Measurements from ENCODE around the gene FOXRED2. TPM values are rescaled to one million over a fixed set of nuclear protein-coding genes. Genes with fewer than 3 reads are reported as not detected.

Gene FOXRED2
- total RNA-seq, 2 experiments from 2014 or later: 1.8 to 2.3 TPM

DNA sequence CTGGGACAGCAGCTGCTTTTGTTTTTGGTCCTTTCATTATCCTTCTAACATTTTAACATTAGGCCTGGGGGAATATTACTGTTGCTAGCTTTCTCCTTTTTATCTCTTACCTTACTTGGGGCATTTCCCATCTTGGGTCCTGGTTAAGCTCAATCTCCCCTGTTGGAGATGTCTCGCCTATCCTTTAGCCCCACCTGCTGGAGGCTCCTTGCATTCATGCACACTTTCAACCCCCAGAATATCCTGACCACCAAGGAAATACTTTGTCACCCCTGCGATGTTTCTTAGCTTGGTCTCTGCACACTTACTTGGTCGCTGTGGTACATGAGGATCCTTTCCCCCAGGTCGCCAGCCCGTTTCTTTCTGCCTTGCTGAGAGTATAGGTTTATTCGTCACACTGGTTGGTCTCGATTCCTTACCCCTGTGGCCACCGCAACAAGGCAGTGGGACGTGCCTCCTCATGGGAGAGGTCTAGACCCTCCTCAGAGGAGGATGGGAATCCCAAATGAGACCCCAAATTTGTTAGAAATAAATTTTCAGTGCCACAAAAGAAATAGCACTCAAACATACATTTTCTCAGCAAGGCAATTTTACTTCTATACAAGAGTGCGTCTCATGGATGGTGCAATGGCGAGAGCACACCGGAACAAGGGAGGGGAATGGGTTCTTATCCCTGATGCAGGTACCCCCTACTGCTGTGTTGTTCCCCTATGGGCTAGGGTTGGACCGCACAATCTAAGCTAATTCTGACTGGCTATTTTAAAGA is 20.0 kb downstream of the FOXRED2 start:
- Mint-ChIP-seq H3K9me3 (no peaks in the 10 kb centered on the region), H3K4me3 (peak overlapping the region; percentile 52), H3K36me3 (ENCODE audit: low read depth) (peaks cover 2% of the 10 kb centered on the region), H3K4me1 (ENCODE audit: low read depth) (peaks cover 5% of the 10 kb centered on the region), H3K27me3 (no peaks in the 10 kb centered on the region), H3K27ac (no peak overlapping the region)
- Histone ChIP-seq H3K27ac (ENCODE audit: low read depth in 1 of 2, low read length in 2 of 2) (no peak overlapping the region), H3K4me1 (ENCODE audit: insufficient read depth, low read length) (peaks cover 8% of the 10 kb centered on the region), H3K4me3 (ENCODE audit: low read length) (no peak overlapping the region), H3K9me3 (ENCODE audit: control insufficient read depth in 1 of 2, insufficient read depth in 1 of 2, low read length in 2 of 2) (peaks cover 0 to 3% of the 10 kb centered on the region in 2 experiments), H3K36me3 (ENCODE audit: insufficient read depth, low read length) (peaks cover 2% of the 10 kb centered on the region), H3K27me3 (ENCODE audit: control insufficient read depth in 1 of 2, insufficient read depth in 2 of 2, low read length in 2 of 2) (no peaks in the 10 kb centered on the region)
- DNase-seq (peak; percentile 50 to 83 (median 59)), ATAC-seq (ENCODE audit: poor library complexity) (no peak)
- ChIA-PET CTCF (interaction anchor here (0.5 to 1.5 kb wide), 29 partner anchors 9 to 330 kb away, joined by 3 to 20 read pairs (median 4); partner anchors contain the start of gene APOL2), POLR2A (interaction anchor here (0.7 to 1.1 kb wide), 2 partner anchors 186 to 1093 kb away, joined by 3 to 4 read pairs; partner anchors contain the start of gene LGALS2)
- intact Hi-C loops (cut with DNase I, micrococcal nuclease): loop anchor here (1.0 to 2.0 kb wide), 3 partner anchors 186 to 292 kb away; no protein-coding TSS in a partner anchor
- TF ChIP-seq, protein P1, sequence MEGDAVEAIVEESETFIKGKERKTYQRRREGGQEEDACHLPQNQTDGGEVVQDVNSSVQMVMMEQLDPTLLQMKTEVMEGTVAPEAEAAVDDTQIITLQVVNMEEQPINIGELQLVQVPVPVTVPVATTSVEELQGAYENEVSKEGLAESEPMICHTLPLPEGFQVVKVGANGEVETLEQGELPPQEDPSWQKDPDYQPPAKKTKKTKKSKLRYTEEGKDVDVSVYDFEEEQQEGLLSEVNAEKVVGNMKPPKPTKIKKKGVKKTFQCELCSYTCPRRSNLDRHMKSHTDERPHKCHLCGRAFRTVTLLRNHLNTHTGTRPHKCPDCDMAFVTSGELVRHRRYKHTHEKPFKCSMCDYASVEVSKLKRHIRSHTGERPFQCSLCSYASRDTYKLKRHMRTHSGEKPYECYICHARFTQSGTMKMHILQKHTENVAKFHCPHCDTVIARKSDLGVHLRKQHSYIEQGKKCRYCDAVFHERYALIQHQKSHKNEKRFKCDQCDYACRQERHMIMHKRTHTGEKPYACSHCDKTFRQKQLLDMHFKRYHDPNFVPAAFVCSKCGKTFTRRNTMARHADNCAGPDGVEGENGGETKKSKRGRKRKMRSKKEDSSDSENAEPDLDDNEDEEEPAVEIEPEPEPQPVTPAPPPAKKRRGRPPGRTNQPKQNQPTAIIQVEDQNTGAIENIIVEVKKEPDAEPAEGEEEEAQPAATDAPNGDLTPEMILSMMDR (IDR thresholded peaks at IDR 0.05): peak; percentile 57

DNA sequence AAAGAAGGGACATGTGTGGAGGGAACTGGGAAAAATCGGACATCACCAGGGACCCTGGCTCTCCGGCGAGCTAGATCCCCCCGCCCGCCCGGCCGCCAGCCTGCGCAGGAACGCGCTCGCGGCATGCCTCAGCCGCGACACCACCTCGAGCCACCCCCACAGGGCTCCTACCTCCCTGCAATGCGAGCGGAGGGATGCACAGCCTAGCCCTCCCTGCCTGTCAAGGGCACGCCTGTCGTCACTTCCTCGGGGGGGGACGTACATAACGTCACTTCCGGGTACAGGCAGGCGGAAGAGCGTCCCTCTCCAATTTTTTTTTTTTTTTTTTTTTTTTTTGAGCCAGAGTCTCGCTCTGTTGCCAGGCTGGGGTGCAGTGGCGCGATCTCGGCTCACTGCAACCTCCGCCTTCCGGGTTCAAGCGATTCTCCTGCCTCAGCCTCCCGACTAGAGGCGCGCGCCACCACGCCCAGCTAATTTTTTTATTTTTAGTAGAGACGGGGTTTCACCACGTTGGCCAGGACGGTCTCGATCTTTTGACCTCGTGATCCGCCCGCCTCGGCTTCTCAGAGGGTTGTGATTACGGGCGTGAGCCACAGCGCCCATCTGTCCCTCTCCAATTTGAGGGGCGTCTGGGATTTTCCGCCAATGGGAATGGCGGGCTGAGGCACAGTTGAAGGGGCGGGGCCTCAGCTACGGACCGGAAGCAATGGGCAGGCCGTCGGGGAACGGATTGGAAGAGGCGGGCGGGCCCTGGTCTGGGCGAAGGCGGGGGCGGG is 25.3 kb downstream of the FOXRED2 start, which contains the start of gene TXN2:
Gene TXN2, minus strand, starts transcription at position 248 of the 776 bp plus-strand sequence. CDS start 803 bp downstream, outside the sequence.
- H3K27me3 ChIP-seq (ENCODE audit: control insufficient read depth in 1 of 2, insufficient read depth in 2 of 2, low read length in 2 of 2): no peaks in the 10 kb centered on the region
- ChIA-PET CTCF (interaction anchor here (0.8 kb wide), 1 partner anchor 11 kb away, joined by 3 read pairs; no protein-coding TSS in a partner anchor), POLR2A (interaction anchor here (1.0 to 2.9 kb wide), 17 partner anchors 12 to 1182 kb away, joined by 3 to 16 read pairs (median 6); partner anchors contain the start of genes APOL2, EIF3D, FOXRED2 and IFT27)
- peaks cover 40% of the 10 kb centered on the region for H3K36me3 Mint-ChIP-seq (ENCODE audit: low read depth)
- H3K36me3 ChIP-seq (ENCODE audit: insufficient read depth, low read length): peaks cover 33% of the 10 kb centered on the region
- ATAC-seq (ENCODE audit: poor library complexity) (peak; percentile 87), DNase-seq (peak; percentile 92 to 98 (median 96))
- no peaks in the 10 kb centered on the region for H3K9me3 Mint-ChIP-seq
- intact Hi-C loops (cut with DNase I, micrococcal nuclease): loop anchor here (1.0 to 2.0 kb wide), 4 partner anchors 25 to 180 kb away; partner anchors contain the start of genes EIF3D (in 2 of the 2) and FOXRED2 (in 1 of the 2)
- no peaks in the 10 kb centered on the region for H3K9me3 ChIP-seq (ENCODE audit: control insufficient read depth in 1 of 2, insufficient read depth in 1 of 2, low read length in 2 of 2)
- peak within 1 kb of the TSS; percentile 67 for H3K4me3 ChIP-seq (ENCODE audit: low read length)
- H3K4me1 Mint-ChIP-seq (ENCODE audit: low read depth): peaks cover 22% of the 10 kb centered on the region
- peak within 1 kb of the TSS; percentile 94 to 99 for H3K27ac ChIP-seq (ENCODE audit: low read depth in 1 of 2, low read length in 2 of 2)
- no peaks in the 10 kb centered on the region for H3K27me3 Mint-ChIP-seq
- TF ChIP-seq, protein P1 (IDR thresholded peaks at IDR 0.05): no peak
- peaks cover 22% of the 10 kb centered on the region for H3K4me1 ChIP-seq (ENCODE audit: insufficient read depth, low read length)
- peak within 1 kb of the TSS; percentile 95 for H3K4me3 Mint-ChIP-seq
- peak within 1 kb of the TSS; percentile 92 for H3K27ac Mint-ChIP-seq

DNA sequence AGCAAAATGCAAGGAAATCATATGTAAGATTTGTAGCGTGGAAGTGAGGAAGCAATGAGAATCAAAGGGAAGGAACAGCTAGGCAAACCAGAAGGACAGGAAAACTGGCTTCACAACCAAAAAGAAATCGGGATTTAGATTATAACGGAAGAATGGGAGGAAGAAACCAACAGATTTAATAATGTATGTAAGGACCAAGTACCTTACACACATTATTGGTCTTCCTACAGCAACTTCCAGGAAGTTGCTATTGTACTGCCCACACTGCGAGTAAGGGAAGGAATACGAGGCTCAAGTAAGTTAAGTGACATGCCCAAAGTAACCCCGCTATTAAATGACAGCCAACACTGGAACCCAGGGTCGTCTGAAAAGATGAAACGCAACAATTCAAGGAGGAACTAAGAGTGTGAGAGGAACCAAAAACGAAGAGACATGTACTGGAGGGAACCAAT is 25.9 kb downstream of the FOXRED2 start:
- ATAC-seq (ENCODE audit: poor library complexity): no peak
- peaks cover 22% of the 10 kb centered on the region for H3K4me1 ChIP-seq (ENCODE audit: insufficient read depth, low read length)

More for the DNA sequence above, 25.9 kb downstream of the FOXRED2 start:
- Histone ChIP-seq H3K27me3 (ENCODE audit: control insufficient read depth in 1 of 2, insufficient read depth in 2 of 2, low read length in 2 of 2) (no peaks in the 10 kb centered on the region), H3K27ac (ENCODE audit: low read depth in 1 of 2, low read length in 2 of 2) (peak overlapping the region; percentile 94 to 99), H3K36me3 (ENCODE audit: insufficient read depth, low read length) (peaks cover 39% of the 10 kb centered on the region), H3K4me3 (ENCODE audit: low read length) (peak overlapping the region; percentile 67), H3K9me3 (ENCODE audit: control insufficient read depth in 1 of 2, insufficient read depth in 1 of 2, low read length in 2 of 2) (no peaks in the 10 kb centered on the region)
- Mint-ChIP-seq H3K9me3 (no peaks in the 10 kb centered on the region), H3K36me3 (ENCODE audit: low read depth) (peaks cover 46% of the 10 kb centered on the region), H3K27ac (peak overlapping the region; percentile 92), H3K27me3 (no peaks in the 10 kb centered on the region), H3K4me1 (ENCODE audit: low read depth) (peaks cover 22% of the 10 kb centered on the region), H3K4me3 (peak overlapping the region; percentile 95)
- intact Hi-C loops (cut with DNase I, micrococcal nuclease): loop anchor here (1.0 kb wide), 3 partner anchors 26 to 180 kb away; partner anchors contain the start of gene EIF3D (in 2 of the 2)
- POLR2A ChIA-PET: interaction anchor here (1.0 to 2.9 kb wide), 15 partner anchors 11 to 241 kb away, joined by 3 to 16 read pairs (median 6); partner anchors contain the start of genes APOL2, EIF3D, FOXRED2 and MYH9
- TF ChIP-seq, protein P1 (IDR thresholded peaks at IDR 0.05): no peak
- no peak for DNase-seq
- CTCF ChIA-PET: no interaction called here
